K562 (cell line): ENCODE results near the gene PCDHB14. TPM values are rescaled to one million over a fixed set of nuclear protein-coding genes. Genes with fewer than 3 reads are reported as not detected.
A peak's percentile ranks its signal among the peaks of the same experiment; 100 is the strongest.

Experiments
- ATAC-seq: fragments of 200-7000 bp; cut with Tn5 transposase; 3 replicates; pipeline ENCODE4 v1.9.1; 2020; ENCODE audit warnings: moderate library complexity
- BruUV-seq: library from RNA; stranded (reverse); fragments of 400-500 nt; replicated peaks from 2 replicates; lab custom pipeline; 2021; lab: Mats Ljungman, UMichigan
- CTCF ChIA-PET: fragments of 300-600 bp; formaldehyde crosslinking; extraction: SDS; loops from one replicate; lab custom pipeline; 2021; ENCODE audit warnings: low intra/inter-chr PET ratio; lab: Yijun Ruan, JAX
- POLR2A ChIA-PET: fragments of 300-600, 350-650 bp; sonication (Branson Sonifier 250); formaldehyde crosslinking; extraction: SDS; loops from one replicate; lab custom pipeline; 2021; ENCODE audit warnings: antibody characterized with exemption, inconsistent platforms; lab: Yijun Ruan, JAX
- DNase-seq, 4 experiments: peaks; one replicate each; pipeline versions ENCODE4 v3.0.0 to v3.0.0-alpha.2; 2011 to 2018; ENCODE audit warnings: low spot score in 3 of 4, mixed read lengths in 3 of 4; ENCODE audit errors: extremely low read depth in 1 of 4
- FAIRE-seq: peaks from 2 replicates; lab custom pipeline; 2011; peaks lifted over from hg19 to GRCh38; lab: Jason Lieb, UNC
- H2AFZ ChIP-seq: 2 replicates; pipeline ENCODE4 v1.6.0; 2011; ENCODE audit warnings: low read depth, low read length, control low read depth, inconsistent platforms
- H3K27ac ChIP-seq: fragments of 200-600 bp; 3 replicates; pipeline ENCODE4 v1.8.0; 2011; ENCODE audit warnings: low read depth, mild to moderate bottlenecking, control low read depth, inconsistent platforms, low read length, moderate library complexity, mixed read lengths; ENCODE audit errors: extremely low read depth
- H3K27me3 ChIP-seq, 2 experiments: fragments of 300-600 bp in 1 of 2; 2 replicates in 1 of 2; 3 replicates in 1 of 2; pipeline versions ENCODE4 v1.6.0 to v1.8.0; 2011; ENCODE audit warnings: inconsistent platforms in 2 of 2, low read length in 2 of 2, mild to moderate bottlenecking in 1 of 2, mixed read lengths in 1 of 2, moderate library complexity in 1 of 2; ENCODE audit not compliant: control insufficient read depth in 2 of 2, insufficient read depth in 2 of 2
- H3K36me3 ChIP-seq: fragments of 300-600 bp; 3 replicates; pipeline ENCODE4 v1.8.0; 2011; ENCODE audit warnings: mild to moderate bottlenecking, low read length, inconsistent platforms; ENCODE audit not compliant: control insufficient read depth, insufficient read depth
- H3K4me1 ChIP-seq, 2 experiments: fragments of 200-600 bp in 1 of 2; replicated peaks in 1 of 2; 2 replicates in 1 of 2; 3 replicates in 1 of 2; pipeline versions ENCODE4 v1.5.1 to v1.8.0; 2011; ENCODE audit warnings: inconsistent platforms in 2 of 2, low read length in 2 of 2, mild to moderate bottlenecking in 1 of 2, mixed read lengths in 1 of 2, moderate library complexity in 1 of 2; ENCODE audit not compliant: control insufficient read depth in 2 of 2, insufficient read depth in 2 of 2
- H3K4me2 ChIP-seq: 2 replicates; pipeline ENCODE4 v1.6.1; 2011; ENCODE audit warnings: low read length, control low read depth, inconsistent platforms, mixed read lengths; ENCODE audit not compliant: insufficient read depth
- H3K4me3 ChIP-seq: fragments of 200-600 bp; sonication (generic), shearing (Covaris generic); 2 replicates; pipeline ENCODE4 v1.5.1; 2016; ENCODE audit warnings: control low read depth, inconsistent platforms
- H3K79me2 ChIP-seq: fragments of 200-600 bp; 3 replicates; pipeline ENCODE4 v1.8.0; 2011; ENCODE audit warnings: low read length, inconsistent platforms; ENCODE audit not compliant: control insufficient read depth, insufficient read depth
- H3K9ac ChIP-seq, 2 experiments: 2 replicates each; pipeline versions ENCODE4 v1.6.0 to v1.6.1; 2011; ENCODE audit warnings: low read depth in 2 of 2, low read length in 2 of 2, control low read depth in 1 of 2, inconsistent platforms in 1 of 2, mild to moderate bottlenecking in 1 of 2, mixed read lengths in 1 of 2; ENCODE audit not compliant: insufficient read depth in 1 of 2
- H3K9me1 ChIP-seq: one replicate; pipeline ENCODE4 v1.6.0; 2011; ENCODE audit warnings: inconsistent platforms, mild to moderate bottlenecking, low read length, moderate library complexity; ENCODE audit not compliant: control insufficient read depth, insufficient read depth
- H3K9me3 ChIP-seq: replicated peaks from 2 replicates; pipeline ENCODE4 v1.5.1; 2011; ENCODE audit warnings: low read depth, low read length, inconsistent platforms; ENCODE audit not compliant: control insufficient read depth, insufficient read depth
- H4K20me1 ChIP-seq: replicated peaks from 2 replicates; pipeline ENCODE4 v1.6.1; 2011; ENCODE audit warnings: low read length, inconsistent platforms, mixed read lengths; ENCODE audit not compliant: control insufficient read depth, insufficient read depth
- BRCA1 ChIP-seq, 2 experiments: fragments of 450-650 bp in 1 of 2; sonication (generic) in 1 of 2; formaldehyde crosslinking in 1 of 2; IDR thresholded peaks; 2 replicates each; pipeline versions ENCODE4 v1.5.0 to v1.6.1; 2017 to 2020; ENCODE audit warnings: mild to moderate bottlenecking in 1 of 2, missing genetic modification reagents in 1 of 2
- EP400 ChIP-seq: fragments of 450-650 bp; IDR thresholded peaks from 2 replicates; pipeline ENCODE4 v1.6.1; 2017; ENCODE audit warnings: antibody characterized with exemption, mild to moderate bottlenecking, moderate library complexity
- ETV6 ChIP-seq, 3 experiments: fragments of 150-350 bp in 1 of 3; sonication (generic) in 1 of 3; formaldehyde crosslinking in 1 of 3; IDR thresholded peaks; 2 replicates each; pipeline versions ENCODE4 v1.6.1 to v1.8.0; 2014 to 2022; ENCODE audit warnings: borderline replicate concordance in 2 of 3, low read depth in 2 of 3, antibody characterized with exemption in 1 of 3, low read length in 1 of 3, mild to moderate bottlenecking in 1 of 3, missing genetic modification reagents in 1 of 3
- KDM2B ChIP-seq: fragments of 250-450 bp; sonication (Bioruptor Pico); IDR thresholded peaks from 2 replicates; pipeline ENCODE4 v1.8.0; 2021; ENCODE audit warnings: mild to moderate bottlenecking, moderate library complexity
- KDM5B ChIP-seq: fragments of 200-600 bp; sonication (generic); IDR thresholded peaks from 2 replicates; pipeline ENCODE4 v1.6.1; 2012; ENCODE audit warnings: low read depth, mild to moderate bottlenecking, moderate library complexity, low read length, control low read depth, inconsistent platforms; ENCODE audit not compliant: insufficient replicate concordance
- MAFF ChIP-seq: IDR thresholded peaks from 2 replicates; pipeline ENCODE4 v1.6.1; 2012; ENCODE audit warnings: low read length, improper control_type of control experiment
- MAFG ChIP-seq: fragments of 450-650 bp; conservative IDR thresholded peaks from 2 replicates; pipeline ENCODE4 v1.6.1; 2016; ENCODE audit warnings: missing genetic modification characterization, missing compliant biosample characterization
- MAFK ChIP-seq: IDR thresholded peaks from 2 replicates; pipeline ENCODE4 v1.6.1; 2011; ENCODE audit warnings: low read length, improper control_type of control experiment
- NFE2 ChIP-seq: IDR thresholded peaks from 2 replicates; pipeline ENCODE4 v1.6.1; 2014; ENCODE audit warnings: antibody characterized with exemption, low read depth
- RUNX1 ChIP-seq: sonication (generic); IDR thresholded peaks from 2 replicates; pipeline ENCODE4 v1.6.1; 2016; ENCODE audit warnings: antibody characterized with exemption, low read depth
- ZBTB5 ChIP-seq: fragments of 450-650 bp; IDR thresholded peaks from 2 replicates; pipeline ENCODE4 v1.6.1; 2017; ENCODE audit warnings: antibody characterized with exemption
- ZNF146 ChIP-seq: IDR thresholded peaks from one replicate; pipeline ENCODE4 v1.6.1; 2018; ENCODE audit warnings: missing compliant biosample characterization; ENCODE audit not compliant: unreplicated experiment
- ZNF398 ChIP-seq: fragments of 250-450 bp; sonication (Bioruptor Pico); IDR thresholded peaks from 2 replicates; pipeline ENCODE4 v1.8.0; 2021; ENCODE audit warnings: moderate library complexity, mild to moderate bottlenecking, inconsistent platforms
- WGBS: fragments of 100-300 bp; shearing (Covaris generic); methylation state at CpG from one replicate; pipeline ENCODE4 v1.1.6; 2016; ENCODE audit warnings: low coverage, mixed read lengths; ENCODE audit not compliant: insufficient coverage; ENCODE audit errors: missing lambda C conversion rate; 5-methylcytosine and 5-hydroxymethylcytosine counted together
- in situ Hi-C: fragments of 300-500 bp; cut with MboI; formaldehyde crosslinking; loops from 4 replicates; pipeline ENCODE4 v1.15.0; 2018; ENCODE audit warnings: inconsistent platforms, mixed read lengths
- intact Hi-C: fragments of 100-400 bp; cut with micrococcal nuclease; formaldehyde crosslinking; loops from 2 replicates; pipeline ENCODE4 v1.14.2; 2022
- polyA plus RNA-seq, 8 experiments: library from polyadenylated mRNA; depleted of rRNA in 4 of 8; stranded (reverse) in 5 of 8; unstranded in 3 of 8; fragments of >200 nt; fragmentation: Nextera tagmentation in 2 of 8; fragmentation: Illumina TruSeq in 1 of 8; extraction: Ambion mirVana in 2 of 8; extraction: Trizol in 1 of 8; gene quantifications; 2 replicates each; pipeline versions ENCODE4 v1.2.1 to v1.2.3, GENCODE V29; 2011 to 2014; ENCODE audit warnings: inconsistent platforms in 1 of 8, missing spikeins in 1 of 8
- total RNA-seq, 7 experiments: library from RNA; depleted of rRNA in 6 of 7; stranded (reverse); fragments of >200 nt in 6 of 7; fragmentation: Illumina TruSeq in 2 of 7; extraction: Trizol in 2 of 7; gene quantifications; 2 replicates each; pipeline versions ENCODE4 v1.2.1 to v1.2.3, GENCODE V29; 2011 to 2021; ENCODE audit warnings: low replicate concordance in 1 of 7

PCDHB14 gene
- total and polyA plus RNA-seq, 9 of the 15 experiments (the other 6 are each of a cell fraction or from before 2014, with no cell fraction given), result not detected

GRCh38 chr5:141236516-141237313 lies 13.6 kb downstream of the PCDHB14 start:
- ChIA-PET POLR2A (no interaction called here), CTCF (no interaction called here)
- Histone ChIP-seq H3K27ac (no peak overlapping the region), H2AFZ (no peak overlapping the region), H3K4me3 (no peak overlapping the region), H3K9ac (no peak overlapping the region), H3K79me2 (no peaks in the 10 kb centered on the region), H3K4me2 (no peak overlapping the region), H3K27me3 (peaks cover 2 to 22% of the 10 kb centered on the region in 2 experiments; a peak in 2 of 5 replicates), H4K20me1 (no peaks in the 10 kb centered on the region), H3K36me3 (no peaks in the 10 kb centered on the region), H3K9me1 (no peaks in the 10 kb centered on the region), H3K4me1 (peaks cover 0 to 12% of the 10 kb centered on the region in 2 experiments; a peak in 1 of 5 replicates), H3K9me3 (no peaks in the 10 kb centered on the region)
- BruUV-seq, result no TSS peak
- FAIRE-seq (no peak), DNase-seq (no peak), ATAC-seq (no peak)
- WGBS, result 5% methylated on average over 32 of the region's 32 CpGs
- in situ Hi-C loops (loop anchor here (10.0 kb wide), 1 partner anchor 328 kb away; no protein-coding TSS in a partner anchor), intact Hi-C loops (loop anchor here (10.0 kb wide), 1 partner anchor 278 kb away; no protein-coding TSS in a partner anchor)
- TF ChIP-seq ZBTB5 (no peak), EP400 (no peak), KDM2B (no peak), NFE2 (peak; percentile 33; the same call in 1 of the 2 replicates), MAFF (peak; percentile 49; the same call in 1 of the 2 replicates), MAFG (tag) (peak; percentile 62), ZNF398 (no peak), ZNF146 (CRISPR knock-in tag) (no peak), BRCA1 (IDR thresholded peaks at IDR 0.05) (no peak), BRCA1 (CRISPR knock-in tag; IDR thresholded peaks at IDR 0.05) (no peak), KDM5B (no peak), ETV6 (IDR thresholded peaks at IDR 0.05; ENCODE audit: borderline replicate concordance in 1 of 2, low read depth in 2 of 2, low read length in 1 of 2) (no peak), ETV6 (CRISPR knock-in tag; IDR thresholded peaks at IDR 0.05; ENCODE audit: borderline replicate concordance) (no peak), MAFK (peak; percentile 23; the same call in 1 of the 2 replicates), RUNX1 (no peak)
